Fibroblast of mammary gland (primary cell): Measurements from ENCODE around the gene MAP3K4.
"Not testable (repeated sequence)": the region's sequence is repeated elsewhere in the genome, so short reads cannot be mapped to it uniquely, and the experiment has no call there.

Experiments used
- DNase-seq: peaks from one replicate; pipeline ENCODE4 v3.0.0-alpha.2; 2010; ENCODE audit warnings: low read depth
- H3K4me3 ChIP-seq: 2 replicates; pipeline ENCODE4 v1.5.1; 2011; ENCODE audit warnings: low read depth, mild to moderate bottlenecking, low read length, moderate library complexity; ENCODE audit not compliant: control insufficient read depth
- TF ChIP-seq, protein P1 (sequence below): conservative IDR thresholded peaks from 2 replicates; pipeline ENCODE4 v1.5.1; 2011; ENCODE audit warnings: low read depth, low read length, inconsistent platforms; ENCODE audit not compliant: control insufficient read depth, insufficient read depth

Gene MAP3K4

GRCh38 chr6:161110028-161110779 is 118.6 kb downstream of the MAP3K4 start:
- no peak for DNase-seq
- TF ChIP-seq, protein P1, sequence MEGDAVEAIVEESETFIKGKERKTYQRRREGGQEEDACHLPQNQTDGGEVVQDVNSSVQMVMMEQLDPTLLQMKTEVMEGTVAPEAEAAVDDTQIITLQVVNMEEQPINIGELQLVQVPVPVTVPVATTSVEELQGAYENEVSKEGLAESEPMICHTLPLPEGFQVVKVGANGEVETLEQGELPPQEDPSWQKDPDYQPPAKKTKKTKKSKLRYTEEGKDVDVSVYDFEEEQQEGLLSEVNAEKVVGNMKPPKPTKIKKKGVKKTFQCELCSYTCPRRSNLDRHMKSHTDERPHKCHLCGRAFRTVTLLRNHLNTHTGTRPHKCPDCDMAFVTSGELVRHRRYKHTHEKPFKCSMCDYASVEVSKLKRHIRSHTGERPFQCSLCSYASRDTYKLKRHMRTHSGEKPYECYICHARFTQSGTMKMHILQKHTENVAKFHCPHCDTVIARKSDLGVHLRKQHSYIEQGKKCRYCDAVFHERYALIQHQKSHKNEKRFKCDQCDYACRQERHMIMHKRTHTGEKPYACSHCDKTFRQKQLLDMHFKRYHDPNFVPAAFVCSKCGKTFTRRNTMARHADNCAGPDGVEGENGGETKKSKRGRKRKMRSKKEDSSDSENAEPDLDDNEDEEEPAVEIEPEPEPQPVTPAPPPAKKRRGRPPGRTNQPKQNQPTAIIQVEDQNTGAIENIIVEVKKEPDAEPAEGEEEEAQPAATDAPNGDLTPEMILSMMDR = no peak
- H3K4me3 ChIP-seq = no peak overlapping the region

DNA sequence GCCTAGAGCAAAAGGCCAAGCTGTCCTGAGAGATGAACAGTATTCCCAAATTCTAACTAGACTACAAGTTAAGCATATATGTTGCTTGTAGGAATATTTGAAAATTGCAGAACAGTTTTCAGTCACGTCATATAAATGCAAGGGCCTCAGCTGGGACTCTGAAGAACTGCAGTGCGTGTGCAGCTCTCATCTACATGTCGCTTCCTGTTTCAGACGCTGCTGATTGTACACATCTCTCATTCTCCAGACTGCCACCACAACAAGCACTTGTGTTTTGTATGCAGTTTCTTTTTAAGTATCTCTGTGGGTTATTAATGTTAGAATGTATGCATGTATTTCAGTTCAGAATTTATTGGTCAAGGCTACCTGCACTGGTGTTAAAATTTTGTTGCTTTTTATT is 119.7 kb downstream of the MAP3K4 start:
- DNase-seq = no peak
- no peak overlapping the region for H3K4me3 ChIP-seq
- TF ChIP-seq, protein P1 = no peak

- TF ChIP-seq, protein P1 = no peak
- no peak overlapping the region for H3K4me3 ChIP-seq
- no peak for DNase-seq
These were observed 123.9 kb downstream of the MAP3K4 start for GRCh38 chr6:161115468-161115867.

DNA sequence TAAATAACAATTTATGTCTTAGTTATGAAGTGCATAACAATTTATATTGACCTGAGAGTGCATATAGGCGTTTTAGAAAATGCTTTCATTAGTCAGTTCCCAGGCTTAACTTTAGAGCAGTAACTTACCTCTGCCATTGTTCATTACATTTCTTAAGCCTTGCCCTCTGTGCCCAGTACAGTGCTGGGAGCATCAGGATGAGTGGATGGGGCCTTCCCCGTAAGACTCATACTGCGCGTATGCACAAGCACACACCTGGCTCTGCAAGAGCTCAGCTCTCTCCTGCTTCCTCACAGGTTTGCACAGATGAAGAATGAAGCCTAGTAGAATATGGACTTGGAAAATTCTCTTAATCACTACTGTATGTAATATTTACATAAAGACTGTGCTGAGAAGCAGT is 125.0 kb downstream of the MAP3K4 start:
- TF ChIP-seq, protein P1 = no peak

GRCh38 chr6:161117308-161117707 is 125.7 kb downstream of the MAP3K4 start:
- TF ChIP-seq, protein P1 = no peak
- no peak overlapping the region for H3K4me3 ChIP-seq
- no peak for DNase-seq

More for the DNA sequence above, 125.0 kb downstream of the MAP3K4 start:
- DNase-seq = no peak
- no peak overlapping the region for H3K4me3 ChIP-seq

GRCh38 chr6:161117942-161118341 is 126.4 kb downstream of the MAP3K4 start:
- TF ChIP-seq, protein P1 = no peak
- DNase-seq = no peak
- H3K4me3 ChIP-seq = no peak overlapping the region

DNA sequence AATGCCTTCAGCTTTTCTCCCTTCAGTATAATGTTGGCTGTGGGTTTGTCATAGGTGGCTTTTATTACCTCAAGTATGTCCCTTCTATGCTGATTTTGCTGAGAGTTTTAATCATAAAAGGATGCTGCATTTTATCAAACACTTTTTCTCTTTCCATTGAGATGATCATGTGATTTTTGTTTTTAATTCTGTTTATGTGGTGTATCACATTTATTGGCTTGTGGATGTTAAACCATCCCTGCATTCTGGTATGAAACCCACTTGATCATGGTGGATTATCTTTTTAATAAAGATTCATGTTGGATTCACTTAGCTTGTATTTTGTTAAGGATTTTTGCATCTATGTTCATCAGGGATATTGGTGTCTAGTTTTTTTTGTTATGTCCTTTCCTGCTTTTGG is 131.8 kb downstream of the MAP3K4 start:
- not testable (repeated sequence) for H3K4me3 ChIP-seq, DNase-seq
